ENCODE data around the gene KLRG1. TPM values are rescaled to one million over a fixed set of nuclear protein-coding genes. Genes with fewer than 3 reads are reported as not detected.

The KLRG1 gene
- total and polyA plus RNA-seq, 2 of the 8 experiments (the other 6 are each of a cell fraction or from before 2014, with no cell fraction given) = 7.9 to 12.8 TPM

GRCh38 chr12:8991371-8992345, 2.3 kb downstream of the KLRG1 start:
- H3K18ac ChIP-seq (ENCODE audit: extremely low read depth, low read length) = no peak overlapping the region
- H3K23ac ChIP-seq (ENCODE audit: insufficient read length) = no peak overlapping the region
- no peak overlapping the region for H3K4ac ChIP-seq (replicated peaks; ENCODE audit: insufficient read length, low read depth, low read length)
- H2BK5ac ChIP-seq (ENCODE audit: low read depth, low read length) = no peak overlapping the region
- no peak overlapping the region for H4K5ac ChIP-seq (ENCODE audit: insufficient read length, low read depth, low read length)
- no peak overlapping the region for H2BK15ac ChIP-seq (ENCODE audit: low read length)
- H2BK120ac ChIP-seq (replicated peaks; ENCODE audit: low read depth, low read length) = no peak overlapping the region
- no peaks in the 10 kb centered on the region for H3K27me3 ChIP-seq (replicated peaks in 1 of 4; ENCODE audit: control insufficient read depth in 3 of 4, extremely low read depth in 1 of 4, insufficient read depth in 3 of 4, low read length in 3 of 4)
- H3K23me2 ChIP-seq (ENCODE audit: low read depth, low read length) = no peaks in the 10 kb centered on the region
- no peak overlapping the region for H3K9ac ChIP-seq (replicated peaks in 1 of 4; ENCODE audit: extremely low read depth in 1 of 4, low read depth in 3 of 4, low read length in 3 of 4)
- FAIRE-seq = no peak
- no peak overlapping the region for H2AK5ac ChIP-seq (ENCODE audit: low read depth, low read length)
- H3K9me3 ChIP-seq (ENCODE audit: insufficient read depth in 2 of 2, low read depth in 1 of 2, low read length in 1 of 2) = no peaks in the 10 kb centered on the region
- H4K8ac ChIP-seq (ENCODE audit: extremely low read depth, insufficient read depth, low read length) = no peak overlapping the region
- H3K14ac ChIP-seq (ENCODE audit: insufficient read length) = no peak overlapping the region
- H3K27ac ChIP-seq (ENCODE audit: low read depth, low read length) = no peak overlapping the region
- no peak for DNase-seq (ENCODE audit: low read depth in 1 of 2, low spot score in 2 of 2)
- H4K91ac ChIP-seq (replicated peaks; ENCODE audit: insufficient read length, low read length) = no peak overlapping the region
- no peak overlapping the region for H2AFZ ChIP-seq (ENCODE audit: low read length)
- no peaks in the 10 kb centered on the region for H3K79me1 ChIP-seq (ENCODE audit: low read depth, low read length)
- WGBS, 2 experiments (ENCODE audit: extremely low coverage in 1 of 2, insufficient coverage in 1 of 2, insufficient read length in 1 of 2, insufficient replicate concordance in 2 of 2, low coverage in 1 of 2, low lambda C conversion rate in 2 of 2, missing lambda C conversion rate in 1 of 2) = 93% methylated on average over 6 of the region's 6 CpGs; no CpG with 5 or more reads in 1 of the 2 experiments
- CTCF ChIA-PET (ENCODE audit: partially characterized antibody) = interaction anchor here (0.6 kb wide), 1 partner anchor 47 kb away, joined by 3 read pairs; no protein-coding TSS in a partner anchor
- H4K20me1 ChIP-seq (replicated peaks in 1 of 2; ENCODE audit: control insufficient read depth in 1 of 2, insufficient read depth in 2 of 2, low read length in 2 of 2) = no peaks in the 10 kb centered on the region
- no peak overlapping the region for H3K56ac ChIP-seq (replicated peaks; ENCODE audit: insufficient read length, low read depth, low read length)
- H3K4me3 ChIP-seq (ENCODE audit: extremely low read depth in 1 of 4, insufficient read depth in 2 of 4, low read depth in 3 of 4, low read length in 4 of 4) = no peak overlapping the region
- H3K79me2 ChIP-seq (ENCODE audit: control insufficient read depth in 1 of 2, insufficient read depth in 2 of 2, low read length in 2 of 2) = no peaks in the 10 kb centered on the region
- POLR2A ChIA-PET (ENCODE audit: partially characterized antibody) = interaction anchor here (0.6 kb wide), 1 partner anchor 1714 kb away, joined by 3 read pairs; no protein-coding TSS in a partner anchor
- no peaks in the 10 kb centered on the region for H3K36me3 ChIP-seq (ENCODE audit: control insufficient read depth in 2 of 4, insufficient read depth in 4 of 4, low read length in 3 of 4)
- H3K4me1 ChIP-seq (replicated peaks in 1 of 4; ENCODE audit: control insufficient read depth in 3 of 4, insufficient read depth in 4 of 4, low read length in 3 of 4) = peaks cover 0 to 1% (median 0%) of the 10 kb centered on the region in 4 experiments; a peak in 1 of 7 replicates
- H2BK20ac ChIP-seq (ENCODE audit: low read length) = no peak overlapping the region
- no peak overlapping the region for H3K4me2 ChIP-seq (ENCODE audit: insufficient read depth in 1 of 2, low read depth in 2 of 2, low read length in 2 of 2)
- H2BK12ac ChIP-seq (ENCODE audit: low read depth, low read length) = no peak overlapping the region
- TF ChIP-seq TBP (IDR thresholded peaks at IDR 0.05; ENCODE audit: low read depth, low read length) (no peak), CBX8 (IDR thresholded peaks at IDR 0.05; ENCODE audit: borderline replicate concordance, low read depth, low read length) (no peak), KDM1A (IDR thresholded peaks at IDR 0.05; ENCODE audit: borderline replicate concordance, low read length) (no peak), ATF2 (IDR thresholded peaks at IDR 0.05; ENCODE audit: low read length) (no peak), POU5F1 (IDR thresholded peaks at IDR 0.05; ENCODE audit: low read depth, low read length) (no peak), CBX5 (IDR thresholded peaks at IDR 0.05; ENCODE audit: low read depth, low read length) (no peak), ZNF274 (IDR thresholded peaks at IDR 0.05; ENCODE audit: borderline replicate concordance, extremely low read depth, low read length) (no peak), RNF2 (IDR thresholded peaks at IDR 0.05; ENCODE audit: borderline replicate concordance, low read depth, low read length, missing control alignments, poor library complexity, severe bottlenecking) (no peak), HDAC6 (IDR thresholded peaks at IDR 0.05; ENCODE audit: low read depth, low read length) (no peak)

All from H1 (cell line).